ENCODE data around the gene SRPX2.

- no peak for TF ChIP-seq EZH2phosphoT487 (IDR thresholded peaks at IDR 0.05; ENCODE audit: insufficient read depth, low read depth)
- TF ChIP-seq EZH2 (IDR thresholded peaks at IDR 0.05; ENCODE audit: insufficient read depth, poor library complexity, severe bottlenecking), result no peak
These were observed 7.5 kb upstream of the SRPX2 start, which contains the start of gene TSPAN6 for GRCh38 chrX:100636321-100636991.
